ENCODE results near the gene PRB2.
"Not testable (repeated sequence)": the region's sequence is repeated elsewhere in the genome, so short reads cannot be mapped to it uniquely, and the experiment has no call there.

Gene PRB2

DNA sequence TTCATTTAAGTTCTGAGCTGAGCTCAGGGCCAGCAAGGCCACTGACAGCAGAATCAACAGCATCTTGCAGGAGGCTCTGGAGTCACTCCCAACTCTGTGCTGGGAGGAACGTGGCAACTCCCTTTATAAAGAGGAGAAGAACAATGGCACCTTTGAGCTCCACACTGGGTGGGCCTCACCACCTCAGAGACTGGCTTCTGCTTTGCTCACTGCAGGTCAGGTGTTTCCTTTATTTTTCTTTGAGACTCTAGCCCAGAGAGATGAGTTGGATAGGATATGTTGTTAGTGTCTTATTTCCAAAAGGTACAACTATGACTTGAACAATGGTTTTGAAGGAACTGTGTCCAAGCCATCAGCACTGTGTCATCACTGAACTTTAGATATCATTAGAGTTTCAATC lies at the start of gene PRB2:
Gene PRB2 (minus strand): TSS at position 101 of the 400 bp plus-strand sequence. CDS start 38 bp downstream, at position 63.
- DNase-seq: not testable (repeated sequence)

GRCh38 chr12:11437966-11438365 lies 42.6 kb upstream of the PRB2 start:
- no peak for DNase-seq

- no peak for DNase-seq
These were observed 38.3 kb upstream of the PRB2 start for GRCh38 chr12:11433664-11434063.

GRCh38 chr12:11431486-11431885 lies 36.1 kb upstream of the PRB2 start:
- DNase-seq: peak in 1 of 2 donors; percentile 14

DNA sequence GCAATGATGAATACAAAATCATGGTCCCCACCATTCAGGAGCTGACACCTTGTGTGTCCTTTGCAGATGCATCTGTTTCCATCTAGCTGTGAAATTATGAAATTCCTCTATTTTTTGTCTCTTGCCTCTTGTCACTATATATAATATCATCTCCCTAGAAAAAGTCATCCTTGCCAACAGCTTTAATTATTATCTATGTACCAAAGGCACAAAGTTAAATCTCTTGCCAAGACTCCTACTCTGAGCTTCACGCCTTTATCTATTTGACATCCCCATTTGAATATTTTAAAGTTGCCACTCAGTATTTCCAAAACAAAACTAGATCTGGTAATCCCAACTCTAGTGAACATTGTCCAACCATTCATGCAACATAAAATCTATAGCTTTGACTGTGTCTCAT lies 32.0 kb upstream of the PRB2 start:
- no peak for DNase-seq

DNA sequence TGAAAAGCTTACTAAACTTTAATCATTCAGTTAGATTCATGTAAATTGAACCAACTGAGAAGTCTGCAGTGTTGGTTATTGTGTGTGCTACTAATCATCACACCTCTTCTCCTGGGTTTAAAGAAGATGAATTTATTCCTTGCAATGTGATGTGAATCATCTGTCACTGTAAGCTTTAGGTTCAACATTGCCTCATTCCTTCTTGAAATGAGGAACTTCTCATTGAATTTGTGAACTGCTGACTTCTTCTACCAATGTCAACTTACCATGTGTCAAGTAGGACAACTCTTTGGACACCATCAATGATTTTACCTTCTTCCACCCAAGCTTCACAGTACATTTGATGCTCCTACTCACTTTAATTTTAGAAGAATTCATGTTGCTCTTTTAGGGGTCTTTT lies 17.4 kb upstream of the PRB2 start:
- DNase-seq: no peak

DNA sequence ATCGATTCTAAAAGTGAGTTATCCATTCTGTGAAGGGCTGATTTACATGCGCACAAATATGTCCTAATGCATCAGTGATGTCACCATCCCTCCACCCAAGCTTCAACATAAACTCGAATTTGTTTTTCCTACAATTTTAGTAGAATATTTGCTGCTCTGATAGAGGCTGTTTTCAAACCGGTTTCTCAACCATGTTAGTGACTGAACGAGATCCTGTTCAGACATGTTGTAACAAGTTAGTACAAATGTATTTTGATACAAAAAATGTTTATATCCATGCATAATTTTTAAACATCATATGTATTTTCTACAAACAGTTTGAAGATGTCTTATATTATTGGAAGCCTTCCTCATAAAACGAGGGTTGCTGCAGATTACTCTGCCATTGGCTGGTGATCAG lies 12.7 kb upstream of the PRB2 start:
- DNase-seq: no peak

DNA sequence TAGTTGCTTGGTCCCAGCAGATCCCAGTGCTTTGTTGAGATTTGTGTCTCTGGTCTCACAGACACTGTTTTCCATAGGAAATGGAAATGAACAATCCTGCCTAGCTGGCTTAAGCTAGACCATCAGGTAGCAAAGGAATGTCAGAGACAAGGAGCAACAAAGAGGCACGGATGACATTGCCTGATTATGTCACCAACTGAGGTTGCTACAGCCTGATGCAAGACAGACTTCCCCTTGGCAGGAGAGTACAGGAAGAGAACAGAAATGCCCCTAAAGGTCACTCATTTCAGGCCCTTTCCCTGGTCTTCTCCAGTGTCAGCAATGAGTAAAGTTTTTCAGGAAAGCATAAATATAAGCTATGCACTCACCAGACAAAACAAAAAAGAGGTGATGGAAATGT lies 2.0 kb upstream of the PRB2 start:
- DNase-seq: no peak

DNA sequence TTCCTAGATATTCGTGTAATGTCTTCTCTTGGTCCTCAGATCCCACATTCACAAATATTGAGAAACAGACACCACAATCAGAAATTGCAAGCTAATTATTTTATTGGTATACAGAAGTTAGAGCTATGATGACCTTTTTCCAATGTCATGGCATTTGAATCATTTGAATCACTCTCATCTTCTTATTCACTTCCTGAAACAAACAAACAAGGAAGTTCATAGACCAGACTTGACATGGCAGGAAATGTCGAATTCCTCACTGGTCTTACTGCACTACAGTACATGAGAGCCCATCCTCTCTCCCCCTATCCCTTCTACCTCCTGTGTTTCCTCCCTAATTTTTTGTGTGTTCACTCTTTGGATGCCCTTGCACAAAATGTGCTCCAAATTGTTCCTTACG lies 3.9 kb downstream of the PRB2 start:
- not testable (repeated sequence) for DNase-seq

DNA sequence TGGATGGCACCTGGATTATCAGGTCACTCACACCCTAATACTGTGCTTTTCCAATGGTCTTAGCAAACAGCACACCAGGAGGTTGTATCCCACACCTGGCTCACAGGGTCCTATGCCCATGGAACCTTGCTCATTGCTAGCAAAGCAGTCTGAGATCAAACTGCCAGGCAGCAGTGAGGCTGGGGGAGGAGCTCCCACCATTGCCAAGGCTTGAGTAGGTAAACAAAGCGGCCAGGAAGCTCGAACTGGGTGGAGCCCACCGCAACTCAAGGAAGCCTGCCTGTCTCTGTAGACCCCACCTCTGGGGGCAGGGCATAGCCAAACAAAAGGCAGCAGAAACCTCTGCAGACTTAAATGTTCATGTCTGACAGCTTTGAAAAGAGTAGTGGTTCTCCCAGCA lies 17.9 kb downstream of the PRB2 start:
- not testable (repeated sequence) for DNase-seq

DNA sequence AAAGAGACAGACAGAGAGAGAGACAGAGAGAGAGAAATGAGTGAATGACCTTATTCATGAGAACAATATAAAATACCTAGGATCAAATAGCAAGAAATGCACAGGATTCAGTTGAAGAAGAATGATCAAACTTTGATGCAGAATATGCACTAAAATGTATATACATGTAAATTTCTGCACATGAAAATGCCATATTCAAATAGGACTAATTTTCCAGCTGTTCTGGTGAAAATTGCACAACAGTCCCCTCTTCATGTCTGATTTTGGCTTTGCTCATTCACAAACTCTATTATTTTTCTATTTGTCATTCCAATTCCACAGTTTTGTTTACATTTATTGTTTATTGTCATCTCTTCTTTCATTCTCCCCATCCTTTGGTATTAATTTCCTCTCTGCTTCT lies 34.2 kb downstream of the PRB2 start:
- DNase-seq: no peak

- DNase-seq: not testable (repeated sequence)
These were observed 35.0 kb downstream of the PRB2 start for GRCh38 chr12:11360205-11360883.

DNA sequence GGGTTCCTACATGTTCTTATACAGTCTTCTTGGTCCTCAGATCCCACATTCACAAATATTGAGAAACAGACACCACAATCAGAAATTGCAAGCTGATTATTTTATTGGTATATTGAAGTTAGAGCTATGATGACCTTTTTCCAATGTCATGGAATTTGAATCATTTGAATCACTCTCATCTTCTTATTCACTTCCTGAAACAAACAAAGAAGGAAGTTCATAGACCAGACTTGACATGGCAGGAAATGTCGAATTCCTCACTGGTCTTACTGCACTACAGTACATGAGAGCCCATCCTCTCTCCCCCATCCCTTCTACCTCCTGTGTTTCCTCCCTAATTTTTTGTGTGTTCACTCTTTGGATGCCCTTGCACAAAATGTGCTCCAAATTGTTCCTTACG lies 43.6 kb downstream of the PRB2 start:
- not testable (repeated sequence) for DNase-seq

- no peak for DNase-seq
These were observed 46.9 kb downstream of the PRB2 start for GRCh38 chr12:11348439-11348838.

- DNase-seq: no peak
These were observed 47.6 kb downstream of the PRB2 start for GRCh38 chr12:11347810-11348209.

GRCh38 chr12:11344500-11344899 lies 50.9 kb downstream of the PRB2 start:
- no peak for DNase-seq
